Measurements from ENCODE around the gene ARSG. TPM values are rescaled to one million over a fixed set of nuclear protein-coding genes. Genes with fewer than 3 reads are reported as not detected.

Gene ARSG
- total and polyA plus RNA-seq, 7 donors, result 1.7 to 6.1 (median 2.5) TPM

DNA sequence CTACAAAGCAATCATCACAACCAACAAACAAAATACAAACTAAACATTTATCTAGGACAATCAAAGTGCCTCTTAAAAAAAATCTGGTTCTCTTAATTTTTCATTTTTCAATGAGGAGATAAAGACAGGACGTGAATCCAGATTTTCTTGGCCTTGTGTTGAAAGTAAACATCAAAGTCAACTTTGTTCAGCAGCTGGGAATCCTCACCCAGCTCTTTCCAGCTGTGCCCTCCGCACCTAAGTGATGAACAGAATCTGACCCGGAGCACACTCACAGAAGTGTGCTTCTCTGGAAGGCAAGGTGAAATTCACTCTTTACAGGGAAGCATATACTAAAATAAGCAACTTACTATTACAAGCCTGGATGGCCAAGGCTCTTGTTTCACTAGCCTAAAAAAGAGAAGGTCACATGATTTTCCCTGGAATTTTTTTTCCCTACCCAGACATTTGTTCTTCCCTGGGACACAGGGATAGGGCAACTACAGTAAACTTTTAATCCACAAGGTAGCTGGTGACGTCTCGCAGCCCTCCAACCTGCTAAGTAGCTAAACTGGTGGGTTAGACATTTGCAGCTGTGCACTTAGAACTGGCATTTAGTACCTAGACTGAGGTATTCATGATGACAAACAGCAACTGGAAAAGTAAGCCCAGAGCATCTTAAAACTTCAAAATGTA is 162.8 kb downstream of the ARSG start:
- DNase-seq (no peak), ATAC-seq (peak in 3 of 4 donors; percentile 23 to 30 (median 28))
- TF ChIP-seq, protein P1, sequence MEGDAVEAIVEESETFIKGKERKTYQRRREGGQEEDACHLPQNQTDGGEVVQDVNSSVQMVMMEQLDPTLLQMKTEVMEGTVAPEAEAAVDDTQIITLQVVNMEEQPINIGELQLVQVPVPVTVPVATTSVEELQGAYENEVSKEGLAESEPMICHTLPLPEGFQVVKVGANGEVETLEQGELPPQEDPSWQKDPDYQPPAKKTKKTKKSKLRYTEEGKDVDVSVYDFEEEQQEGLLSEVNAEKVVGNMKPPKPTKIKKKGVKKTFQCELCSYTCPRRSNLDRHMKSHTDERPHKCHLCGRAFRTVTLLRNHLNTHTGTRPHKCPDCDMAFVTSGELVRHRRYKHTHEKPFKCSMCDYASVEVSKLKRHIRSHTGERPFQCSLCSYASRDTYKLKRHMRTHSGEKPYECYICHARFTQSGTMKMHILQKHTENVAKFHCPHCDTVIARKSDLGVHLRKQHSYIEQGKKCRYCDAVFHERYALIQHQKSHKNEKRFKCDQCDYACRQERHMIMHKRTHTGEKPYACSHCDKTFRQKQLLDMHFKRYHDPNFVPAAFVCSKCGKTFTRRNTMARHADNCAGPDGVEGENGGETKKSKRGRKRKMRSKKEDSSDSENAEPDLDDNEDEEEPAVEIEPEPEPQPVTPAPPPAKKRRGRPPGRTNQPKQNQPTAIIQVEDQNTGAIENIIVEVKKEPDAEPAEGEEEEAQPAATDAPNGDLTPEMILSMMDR (IDR thresholded peaks at IDR 0.05), result no peak
- Histone ChIP-seq H3K4me1 (peaks cover 48% of the 10 kb centered on the region), H3K4me3 (peak overlapping the region; percentile 87), H3K27me3 (ENCODE audit: insufficient read depth in 3 of 3, low read length in 2 of 3) (no peaks in the 10 kb centered on the region), H3K9me3 (no peaks in the 10 kb centered on the region), H3K36me3 (ENCODE audit: insufficient read depth in 1 of 2, low read depth in 1 of 2) (peaks cover 9 to 38% of the 10 kb centered on the region in 2 donors), H3K27ac (peak overlapping the region; percentile 98)
- 28 to 42% (median 30%) methylated on average over 5 of the region's 5 CpGs for WGBS, 3 donors
- intact Hi-C loops (cut with DNase I), result no loop called here

DNA sequence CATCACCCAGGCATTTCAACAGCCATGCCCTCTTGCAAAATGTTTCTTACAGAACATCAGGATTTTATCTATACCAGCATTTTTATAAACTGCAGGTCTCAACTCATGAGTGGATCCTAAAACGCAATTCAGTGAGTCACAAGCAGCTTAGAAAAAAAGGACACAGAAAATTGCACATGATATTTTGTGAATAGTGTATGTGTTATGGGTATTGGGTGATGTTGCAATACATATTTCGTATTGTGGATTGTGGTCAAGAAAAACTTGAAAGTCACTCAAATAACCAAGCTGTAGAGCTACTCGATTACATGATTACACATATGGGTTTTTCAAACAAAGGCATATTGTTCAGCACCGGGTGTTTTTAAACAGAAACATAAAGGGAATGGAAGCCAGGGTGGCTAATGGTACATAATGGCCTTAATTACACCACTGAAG is 164.6 kb downstream of the ARSG start:
- H3K27me3 ChIP-seq (ENCODE audit: insufficient read depth in 3 of 3, low read length in 2 of 3), result no peaks in the 10 kb centered on the region
- peak overlapping the region; percentile 87 for H3K4me3 ChIP-seq
- TF ChIP-seq, protein P1 (IDR thresholded peaks at IDR 0.05), result no peak
- peak overlapping the region; percentile 98 for H3K27ac ChIP-seq
- peaks cover 9 to 20% of the 10 kb centered on the region in 2 donors for H3K36me3 ChIP-seq (ENCODE audit: insufficient read depth in 1 of 2, low read depth in 1 of 2)
- DNase-seq (no peak), ATAC-seq (no peak)
- 21 to 31% (median 22%) methylated on average over 4 of the region's 4 CpGs for WGBS, 3 donors
- peaks cover 61% of the 10 kb centered on the region for H3K4me1 ChIP-seq
- intact Hi-C loops (cut with DNase I), result loop anchor here in 1 of 2 donors (5.0 kb wide), 1 partner anchor 56 kb away; the partner anchor contains the start of gene PRKAR1A
- no peaks in the 10 kb centered on the region for H3K9me3 ChIP-seq

DNA sequence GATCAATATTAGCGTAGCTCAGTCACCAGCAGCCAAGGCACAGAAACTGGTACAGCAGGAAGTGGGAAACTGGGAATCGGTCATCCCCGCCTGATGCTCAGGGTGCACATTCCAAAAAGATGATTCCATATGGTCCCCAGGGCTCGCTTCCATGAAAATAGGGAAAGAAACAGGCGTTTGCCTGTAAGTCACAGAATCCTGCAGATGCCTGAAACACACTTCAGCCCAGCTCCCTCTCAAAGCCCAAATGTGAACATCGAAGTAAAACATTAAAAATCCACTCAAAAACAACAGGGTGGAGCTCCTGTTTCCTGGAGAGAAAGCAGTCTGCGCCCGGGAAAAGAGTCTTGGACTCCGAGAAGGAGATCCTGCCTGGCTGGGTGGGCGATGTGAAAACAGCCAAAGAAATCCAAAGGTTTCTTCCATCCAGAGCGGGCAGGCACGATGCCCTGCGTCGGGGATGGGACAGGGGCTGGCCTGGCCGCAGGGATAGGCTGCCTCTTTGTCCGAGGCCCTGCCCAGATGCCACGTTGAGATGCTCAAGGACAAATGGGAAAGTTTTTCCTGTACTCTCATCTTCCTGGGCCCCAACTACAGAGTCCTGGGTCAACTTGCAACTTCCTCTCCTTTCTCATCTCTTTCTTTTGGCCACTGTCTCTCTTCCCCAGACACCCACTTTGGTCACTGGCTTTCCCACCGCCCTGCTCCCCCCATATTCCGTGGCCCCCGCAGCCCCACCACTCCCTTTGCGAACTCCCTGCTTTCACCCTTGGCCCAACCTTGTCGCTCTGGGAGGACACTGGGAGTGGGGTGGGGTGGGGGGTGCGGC is 165.3 kb downstream of the ARSG start:
- TF ChIP-seq, protein P1 (IDR thresholded peaks at IDR 0.05), result no peak
- H3K27ac ChIP-seq, result peak overlapping the region; percentile 98
- intact Hi-C loops (cut with DNase I), result loop anchor here in 1 of 2 donors (5.0 kb wide), 1 partner anchor 56 kb away; the partner anchor contains the start of gene PRKAR1A
- no peaks in the 10 kb centered on the region for H3K9me3 ChIP-seq
- WGBS, 3 donors, result 5 to 10% (median 5%) methylated on average over 22 to 23 of the region's 23 CpGs
- no peaks in the 10 kb centered on the region for H3K27me3 ChIP-seq (ENCODE audit: insufficient read depth in 3 of 3, low read length in 2 of 3)
- peak overlapping the region; percentile 87 for H3K4me3 ChIP-seq
- ATAC-seq (peak; percentile 54 to 74 (median 62)), DNase-seq (peak; percentile 81 to 89)
- H3K36me3 ChIP-seq (ENCODE audit: insufficient read depth in 1 of 2, low read depth in 1 of 2), result peaks cover 5 to 14% of the 10 kb centered on the region in 2 donors
- peaks cover 63% of the 10 kb centered on the region for H3K4me1 ChIP-seq

DNA sequence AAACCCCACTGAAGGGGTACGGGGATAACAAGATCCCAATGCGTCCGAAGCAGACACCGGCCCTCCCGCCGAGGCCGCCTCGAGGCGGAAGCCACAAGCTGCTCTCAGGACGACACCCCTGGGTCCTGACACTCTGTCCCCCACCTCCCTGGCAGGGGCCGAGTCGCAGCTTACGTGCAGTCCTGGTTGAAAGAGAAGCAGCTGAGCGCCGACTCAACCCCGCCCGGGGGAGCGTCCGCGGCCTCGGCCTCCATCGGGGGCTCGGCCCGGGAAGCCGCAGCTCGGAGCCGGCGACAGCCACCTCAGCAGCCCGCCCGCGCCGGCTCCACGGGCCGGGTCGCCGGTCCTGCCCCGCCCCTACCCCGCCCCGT is 165.9 kb downstream of the ARSG start, which contains the start of gene WIPI1:
TSS of gene WIPI1 (minus strand) at position 329 of the 371 bp plus-strand sequence. CDS start at position 254, 75 bp downstream.
- Histone ChIP-seq H3K27ac (peak within 1 kb of the TSS; percentile 98), H3K27me3 (ENCODE audit: insufficient read depth in 3 of 3, low read length in 2 of 3) (no peaks in the 10 kb centered on the region), H3K9me3 (no peaks in the 10 kb centered on the region), H3K4me3 (peak within 1 kb of the TSS; percentile 87), H3K4me1 (peaks cover 62% of the 10 kb centered on the region), H3K36me3 (ENCODE audit: insufficient read depth in 1 of 2, low read depth in 1 of 2) (peaks cover 0 to 8% of the 10 kb centered on the region in 2 donors)
- ATAC-seq (peak in 3 of 4 donors; percentile 4 to 15 (median 14)), DNase-seq (peak in 1 of 2 donors; percentile 82)
- WGBS, 3 donors, result 0% methylated on average over 13 to 37 of the region's 39 CpGs
- intact Hi-C loops (cut with DNase I), result loop anchor here in 1 of 2 donors (5.0 kb wide), 1 partner anchor 55 kb away; the partner anchor contains the start of gene PRKAR1A
- TF ChIP-seq, protein P1 (IDR thresholded peaks at IDR 0.05), result no peak
